GM19455 (cell line): Measurements from ENCODE around the gene PECR.
A peak's percentile ranks its signal among the peaks of the same experiment; 100 is the strongest.

ENCODE experiments used
- ATAC-seq: cut with Tn5 transposase; IDR thresholded peaks from one replicate; pipeline ENCODE4 v1.9.1; 2021; ENCODE audit not compliant: unreplicated experiment

The PECR gene

GRCh38 chr2:216072473-216072872, 9.1 kb downstream of the PECR start:
- no peak for ATAC-seq

GRCh38 chr2:216071111-216071851, 10.3 kb downstream of the PECR start:
- ATAC-seq = no peak

GRCh38 chr2:216070195-216070594, 11.4 kb downstream of the PECR start:
- no peak for ATAC-seq

- no peak for ATAC-seq
Measured at GRCh38 chr2:216069028-216069427, 12.6 kb downstream of the PECR start.

- ATAC-seq = no peak
Measured at GRCh38 chr2:216066230-216066629, 15.4 kb downstream of the PECR start.

- no peak for ATAC-seq
Measured at GRCh38 chr2:216064665-216065064, 16.9 kb downstream of the PECR start.

- ATAC-seq = no peak
Measured at GRCh38 chr2:216064014-216064630, 17.5 kb downstream of the PECR start.

GRCh38 chr2:216059233-216059834, 22.3 kb downstream of the PECR start:
- ATAC-seq = no peak

- peak; percentile 86 for ATAC-seq
Measured at GRCh38 chr2:216057688-216058193, 23.9 kb downstream of the PECR start.

- ATAC-seq = peak; percentile 45
Measured at GRCh38 chr2:216056739-216057138, 24.9 kb downstream of the PECR start.

- no peak for ATAC-seq
Measured at GRCh38 chr2:216055680-216056079, 25.9 kb downstream of the PECR start.

GRCh38 chr2:216052420-216052819, 29.2 kb downstream of the PECR start:
- no peak for ATAC-seq

- ATAC-seq = no peak
Measured at GRCh38 chr2:216051350-216051749, 30.3 kb downstream of the PECR start.

GRCh38 chr2:216049452-216049851, 32.2 kb downstream of the PECR start:
- no peak for ATAC-seq

GRCh38 chr2:216047397-216047796, 34.2 kb downstream of the PECR start:
- ATAC-seq = no peak

- peak; percentile 93 for ATAC-seq
Measured at GRCh38 chr2:216044883-216045486, 36.6 kb downstream of the PECR start.

GRCh38 chr2:216043949-216044348, 37.7 kb downstream of the PECR start:
- ATAC-seq = no peak

GRCh38 chr2:216041438-216041837, 40.2 kb downstream of the PECR start:
- no peak for ATAC-seq

GRCh38 chr2:216039918-216040317, 41.7 kb downstream of the PECR start:
- no peak for ATAC-seq

- ATAC-seq = peak; percentile 40
Measured at GRCh38 chr2:216034065-216034464, 47.5 kb downstream of the PECR start.

- no peak for ATAC-seq
Measured at GRCh38 chr2:216033403-216033802, 48.2 kb downstream of the PECR start.
